AG04450 (cell line): ENCODE data around the gene TMED4. TPM values are rescaled to one million over a fixed set of nuclear protein-coding genes. Genes with fewer than 3 reads are reported as not detected.
"Not testable (repeated sequence)": the region's sequence is repeated elsewhere in the genome, so short reads cannot be mapped to it uniquely, and the experiment has no call there.

ENCODE experiments used
- CTCF ChIA-PET: fragments of 300-600, 350-600 bp; formaldehyde crosslinking; extraction: SDS; loops from one replicate; lab custom pipeline; 2022; ENCODE audit warnings: antibody characterized with exemption, inconsistent platforms; lab: Charles Lee
- POLR2A ChIA-PET: fragments of 350-600 bp; formaldehyde crosslinking; extraction: SDS; loops from one replicate; lab custom pipeline; 2021; ENCODE audit warnings: antibody characterized with exemption, inconsistent platforms; lab: Yijun Ruan, JAX
- DNase-seq: peaks from one replicate; pipeline ENCODE4 v3.0.0-alpha.2; 2011; ENCODE audit warnings: low read depth, low spot score
- H3K27ac ChIP-seq: one replicate; pipeline ENCODE4 v1.5.1; 2012; ENCODE audit warnings: low read depth, low read length, control low read depth
- H3K27me3 ChIP-seq: one replicate; pipeline ENCODE4 v1.6.0; 2012; ENCODE audit warnings: low read length; ENCODE audit not compliant: control insufficient read depth, insufficient read depth
- H3K4me3 ChIP-seq: 2 replicates; pipeline ENCODE4 v1.5.1; 2011; ENCODE audit warnings: mild to moderate bottlenecking, low read depth, low read length, control low read depth
- H3K9me3 ChIP-seq: 2 replicates; pipeline ENCODE4 v1.5.1; 2012; ENCODE audit warnings: low read length; ENCODE audit not compliant: control insufficient read depth, insufficient read depth
- CTCF ChIP-seq: IDR thresholded peaks from 2 replicates; pipeline ENCODE4 v1.5.1; 2011; ENCODE audit warnings: low read depth, low read length, control low read depth, inconsistent platforms
- polyA plus RNA-seq: library from polyadenylated mRNA; depleted of rRNA; stranded (reverse); fragments of >200 nt; gene quantifications from 2 replicates; pipeline ENCODE4 v1.2.3, GENCODE V29; 2011

Gene TMED4
- polyA plus RNA-seq, 1 experiment, result 78.4 TPM

GRCh38 chr7:44561962-44562621 is 19.9 kb downstream of the TMED4 start:
- peaks cover 3% of the 10 kb centered on the region for H3K27me3 ChIP-seq
- no peak overlapping the region for H3K27ac ChIP-seq
- TF ChIP-seq CTCF, result no peak
- no peaks in the 10 kb centered on the region for H3K9me3 ChIP-seq
- no peak overlapping the region for H3K4me3 ChIP-seq
- ChIA-PET CTCF (interaction anchor here (1.6 kb wide), 1 partner anchor 321 kb away, joined by 4 read pairs; no protein-coding TSS in a partner anchor), POLR2A (no interaction called here)
- no peak for DNase-seq

- DNase-seq, result no peak
- H3K9me3 ChIP-seq, result no peaks in the 10 kb centered on the region
- no peak overlapping the region for H3K4me3 ChIP-seq
- ChIA-PET POLR2A (no interaction called here), CTCF (interaction anchor here (1.0 to 1.6 kb wide), 3 partner anchors 27 to 320 kb away, joined by 3 to 4 read pairs (median 3); no protein-coding TSS in a partner anchor)
- TF ChIP-seq CTCF, result no peak
- H3K27me3 ChIP-seq, result peaks cover 3% of the 10 kb centered on the region
- H3K27ac ChIP-seq, result no peak overlapping the region
Observed at GRCh38 chr7:44561481-44561880, 20.6 kb downstream of the TMED4 start.

- POLR2A ChIA-PET, result no interaction called here
Observed at GRCh38 chr7:44559485-44559884, 22.5 kb downstream of the TMED4 start.

GRCh38 chr7:44557485-44557884 is 24.5 kb downstream of the TMED4 start:
- POLR2A ChIA-PET, result no interaction called here
- Histone ChIP-seq H3K9me3 (no peaks in the 10 kb centered on the region), H3K27me3 (peaks cover 4% of the 10 kb centered on the region), H3K4me3 (no peak overlapping the region), H3K27ac (no peak overlapping the region)
- CTCF ChIA-PET, result no interaction called here
- no peak for DNase-seq
- TF ChIP-seq CTCF, result no peak

More at GRCh38 chr7:44559485-44559884, 22.5 kb downstream of the TMED4 start:
- Histone ChIP-seq H3K4me3 (no peak overlapping the region), H3K27ac (no peak overlapping the region), H3K27me3 (peaks cover 3% of the 10 kb centered on the region), H3K9me3 (no peaks in the 10 kb centered on the region)
- no peak for DNase-seq
- CTCF ChIA-PET, result interaction anchor here (0.5 kb wide), 1 partner anchor 71 kb away, joined by 4 read pairs; no protein-coding TSS in a partner anchor
- TF ChIP-seq CTCF, result no peak

- TF ChIP-seq CTCF, result no peak
- Histone ChIP-seq H3K9me3 (peaks cover 3% of the 10 kb centered on the region; the same call in 1 of the 2 replicates), H3K27me3 (peaks cover 9% of the 10 kb centered on the region), H3K27ac (no peak overlapping the region), H3K4me3 (no peak overlapping the region)
- no peak for DNase-seq
- ChIA-PET POLR2A (no interaction called here), CTCF (no interaction called here)
Observed at GRCh38 chr7:44555350-44555749, 26.7 kb downstream of the TMED4 start.

GRCh38 chr7:44552473-44553005 is 29.5 kb downstream of the TMED4 start:
- CTCF ChIA-PET, result interaction anchor here (1.6 kb wide), 1 partner anchor 13 kb away, joined by 6 read pairs; no protein-coding TSS in a partner anchor
- POLR2A ChIA-PET, DNase-seq, H3K4me3 ChIP-seq, H3K27ac ChIP-seq, H3K9me3 ChIP-seq: not testable (repeated sequence)
- H3K27me3 ChIP-seq, result peaks cover 18% of the 10 kb centered on the region
